Subcutaneous abdominal adipose tissue (tissue), 5 donors: ENCODE data around the gene RSRC1.
"Not testable (repeated sequence)": the region's sequence is repeated elsewhere in the genome, so short reads cannot be mapped to it uniquely, and the experiment has no call there.

Experiments
- H3K27ac ChIP-seq: one replicate; pipeline ENCODE4 v1.7.0; 2013; ENCODE audit warnings: low read depth, mild to moderate bottlenecking, inconsistent platforms, low read length, moderate library complexity
- H3K27me3 ChIP-seq, 5 donors: one replicate each; pipeline ENCODE4 v1.7.0; 2013; ENCODE audit warnings: low read length in 5 of 5, inconsistent platforms in 1 of 5; ENCODE audit not compliant: control insufficient read depth in 5 of 5, insufficient read depth in 4 of 5
- H3K36me3 ChIP-seq, 5 donors: one replicate each; pipeline ENCODE4 v1.7.0; 2013; ENCODE audit warnings: low read length in 5 of 5; ENCODE audit not compliant: control insufficient read depth in 5 of 5, insufficient read depth in 5 of 5
- H3K4me1 ChIP-seq, 5 donors: one replicate each; pipeline ENCODE4 v1.7.0; 2013; ENCODE audit warnings: low read length in 5 of 5, mild to moderate bottlenecking in 3 of 5, moderate library complexity in 1 of 5; ENCODE audit not compliant: control insufficient read depth in 5 of 5, insufficient read depth in 5 of 5
- H3K4me3 ChIP-seq, 5 donors: one replicate each; pipeline ENCODE4 v1.7.0; 2013; ENCODE audit warnings: low read length in 5 of 5, low read depth in 1 of 5
- H3K9ac ChIP-seq, 5 donors: one replicate each; pipeline ENCODE4 v1.7.0; 2013; ENCODE audit warnings: low read length in 5 of 5, mild to moderate bottlenecking in 4 of 5, moderate library complexity in 3 of 5
- H3K9me3 ChIP-seq, 5 donors: one replicate each; pipeline ENCODE4 v1.7.0; 2013; ENCODE audit warnings: low read length in 5 of 5; ENCODE audit not compliant: control insufficient read depth in 5 of 5
- donor health status: healthy.
- donor health status: healthy.
- donor health status: healthy.
- donor health status: healthy.
- donor health status: healthy.

Gene RSRC1

GRCh38 chr3:158205994-158206393 lies 96.1 kb downstream of the RSRC1 start:
- no peak overlapping the region for H3K9ac ChIP-seq
- H3K27me3 ChIP-seq = no peaks in the 10 kb centered on the region
- no peak overlapping the region for H3K4me3 ChIP-seq
- H3K27ac ChIP-seq = no peak overlapping the region
- H3K4me1 ChIP-seq = no peaks in the 10 kb centered on the region
- peaks cover 0 to 9% (median 1%) of the 10 kb centered on the region in 5 donors for H3K9me3 ChIP-seq
- peaks cover 0 to 3% (median 0%) of the 10 kb centered on the region in 5 donors for H3K36me3 ChIP-seq

- H3K27me3 ChIP-seq = no peaks in the 10 kb centered on the region
- H3K4me1 ChIP-seq = no peaks in the 10 kb centered on the region
- no peaks in the 10 kb centered on the region for H3K9me3 ChIP-seq
- no peak overlapping the region for H3K9ac ChIP-seq
- H3K27ac ChIP-seq = no peak overlapping the region
- H3K4me3 ChIP-seq = no peak overlapping the region
- H3K36me3 ChIP-seq = no peaks in the 10 kb centered on the region
Observed at GRCh38 chr3:158210067-158210466, 100.2 kb downstream of the RSRC1 start.

GRCh38 chr3:158213461-158213860 lies 103.6 kb downstream of the RSRC1 start:
- no peak overlapping the region for H3K27ac ChIP-seq
- H3K36me3 ChIP-seq = no peaks in the 10 kb centered on the region
- H3K9ac ChIP-seq = no peak overlapping the region
- no peaks in the 10 kb centered on the region for H3K9me3 ChIP-seq
- no peaks in the 10 kb centered on the region for H3K4me1 ChIP-seq
- H3K4me3 ChIP-seq = no peak overlapping the region
- no peaks in the 10 kb centered on the region for H3K27me3 ChIP-seq

- Histone ChIP-seq H3K4me3 (no peak overlapping the region), H3K4me1 (no peaks in the 10 kb centered on the region), H3K36me3 (no peaks in the 10 kb centered on the region), H3K9me3 (no peaks in the 10 kb centered on the region), H3K9ac (no peak overlapping the region), H3K27ac (no peak overlapping the region), H3K27me3 (no peaks in the 10 kb centered on the region)
Observed at GRCh38 chr3:158217992-158218391, 108.1 kb downstream of the RSRC1 start.

- H3K4me1 ChIP-seq = no peaks in the 10 kb centered on the region
- no peaks in the 10 kb centered on the region for H3K36me3 ChIP-seq
- H3K9ac ChIP-seq = no peak overlapping the region
- H3K27me3 ChIP-seq = no peaks in the 10 kb centered on the region
- no peaks in the 10 kb centered on the region for H3K9me3 ChIP-seq
- H3K4me3 ChIP-seq = no peak overlapping the region
- H3K27ac ChIP-seq = no peak overlapping the region
Observed at GRCh38 chr3:158220575-158220974, 110.7 kb downstream of the RSRC1 start.

- H3K27ac ChIP-seq = no peak overlapping the region
- H3K4me3 ChIP-seq = no peak overlapping the region
- no peaks in the 10 kb centered on the region for H3K27me3 ChIP-seq
- H3K36me3 ChIP-seq = peaks cover 0 to 3% (median 0%) of the 10 kb centered on the region in 5 donors
- H3K9me3 ChIP-seq = no peaks in the 10 kb centered on the region
- H3K9ac ChIP-seq = no peak overlapping the region
- no peaks in the 10 kb centered on the region for H3K4me1 ChIP-seq
Observed at GRCh38 chr3:158221426-158221825, 111.5 kb downstream of the RSRC1 start.

- Histone ChIP-seq H3K9me3 (no peaks in the 10 kb centered on the region), H3K4me1 (no peaks in the 10 kb centered on the region), H3K9ac (no peak overlapping the region), H3K36me3 (peaks cover 0 to 5% (median 3%) of the 10 kb centered on the region in 5 donors), H3K27ac (no peak overlapping the region), H3K27me3 (no peaks in the 10 kb centered on the region), H3K4me3 (no peak overlapping the region)
Observed at GRCh38 chr3:158226429-158226828, 116.5 kb downstream of the RSRC1 start.

- not testable (repeated sequence) for H3K36me3 ChIP-seq, H3K4me1 ChIP-seq, H3K27me3 ChIP-seq, H3K9ac ChIP-seq, H3K9me3 ChIP-seq, H3K27ac ChIP-seq, H3K4me3 ChIP-seq
Observed at GRCh38 chr3:158228942-158229341, 119.1 kb downstream of the RSRC1 start.

- Histone ChIP-seq H3K4me1 (no peaks in the 10 kb centered on the region), H3K27ac (no peak overlapping the region), H3K4me3 (no peak overlapping the region), H3K36me3 (peaks cover 0 to 5% (median 0%) of the 10 kb centered on the region in 5 donors), H3K27me3 (no peaks in the 10 kb centered on the region), H3K9ac (no peak overlapping the region), H3K9me3 (no peaks in the 10 kb centered on the region)
Observed at GRCh38 chr3:158233791-158234190, 123.9 kb downstream of the RSRC1 start.

- H3K27me3 ChIP-seq = no peaks in the 10 kb centered on the region
- H3K4me1 ChIP-seq = no peaks in the 10 kb centered on the region
- H3K27ac ChIP-seq = no peak overlapping the region
- H3K36me3 ChIP-seq = peaks cover 0 to 4% (median 2%) of the 10 kb centered on the region in 5 donors
- no peak overlapping the region for H3K9ac ChIP-seq
- no peak overlapping the region for H3K4me3 ChIP-seq
- H3K9me3 ChIP-seq = peaks cover 0 to 12% (median 0%) of the 10 kb centered on the region in 5 donors
Observed at GRCh38 chr3:158244274-158244673, 134.4 kb downstream of the RSRC1 start.

GRCh38 chr3:158247288-158247687 lies 137.4 kb downstream of the RSRC1 start:
- Histone ChIP-seq H3K9me3 (peaks cover 0 to 16% (median 3%) of the 10 kb centered on the region in 5 donors), H3K36me3 (peaks cover 0 to 4% (median 2%) of the 10 kb centered on the region in 5 donors), H3K4me1 (no peaks in the 10 kb centered on the region), H3K4me3 (no peak overlapping the region), H3K9ac (no peak overlapping the region), H3K27ac (no peak overlapping the region), H3K27me3 (no peaks in the 10 kb centered on the region)
